ENCODE measurements around the gene NANOS1. TPM values are rescaled to one million over a fixed set of nuclear protein-coding genes. Genes with fewer than 3 reads are reported as not detected.
A peak's percentile ranks its signal among the peaks of the same experiment; 100 is the strongest.

Gene NANOS1, protein sequence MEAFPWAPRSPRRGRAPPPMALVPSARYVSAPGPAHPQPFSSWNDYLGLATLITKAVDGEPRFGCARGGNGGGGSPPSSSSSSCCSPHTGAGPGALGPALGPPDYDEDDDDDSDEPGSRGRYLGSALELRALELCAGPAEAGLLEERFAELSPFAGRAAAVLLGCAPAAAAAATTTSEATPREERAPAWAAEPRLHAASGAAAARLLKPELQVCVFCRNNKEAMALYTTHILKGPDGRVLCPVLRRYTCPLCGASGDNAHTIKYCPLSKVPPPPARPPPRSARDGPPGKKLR
- 5.3 TPM for total RNA-seq

DNA sequence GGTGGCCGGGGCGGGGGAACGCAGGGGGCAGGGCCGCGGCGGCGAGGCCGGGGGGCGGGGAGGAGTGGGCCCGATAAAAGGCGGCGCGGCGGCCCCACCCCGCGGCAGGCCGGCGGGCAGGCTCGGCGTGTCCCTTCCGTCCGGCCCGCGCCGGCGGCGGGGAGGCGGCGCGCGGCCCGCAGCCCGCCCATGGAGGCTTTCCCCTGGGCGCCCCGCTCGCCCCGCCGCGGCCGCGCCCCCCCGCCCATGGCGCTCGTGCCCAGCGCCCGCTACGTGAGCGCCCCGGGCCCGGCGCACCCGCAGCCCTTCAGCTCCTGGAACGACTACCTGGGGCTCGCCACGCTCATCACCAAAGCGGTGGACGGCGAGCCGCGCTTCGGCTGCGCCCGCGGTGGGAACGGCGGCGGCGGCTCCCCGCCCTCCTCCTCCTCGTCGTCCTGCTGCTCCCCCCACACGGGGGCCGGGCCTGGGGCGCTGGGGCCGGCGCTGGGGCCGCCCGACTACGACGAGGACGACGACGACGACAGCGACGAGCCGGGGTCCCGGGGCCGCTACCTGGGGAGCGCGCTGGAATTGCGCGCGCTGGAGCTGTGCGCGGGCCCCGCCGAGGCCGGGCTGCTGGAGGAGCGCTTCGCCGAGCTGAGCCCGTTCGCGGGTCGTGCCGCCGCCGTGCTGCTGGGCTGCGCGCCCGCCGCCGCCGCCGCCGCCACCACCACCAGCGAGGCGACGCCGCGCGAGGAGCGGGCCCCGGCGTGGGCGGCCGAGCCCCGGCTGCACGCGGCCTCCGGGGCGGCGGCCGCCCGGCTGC is at the start of gene NANOS1:
NANOS1 (plus strand) TSS at position 102 of the 808 bp plus-strand sequence; CDS start at position 190, 88 bp downstream.
- H3K4me1 ChIP-seq, result peaks cover 19 to 28% of the 10 kb centered on the region in 2 donors
- TF ChIP-seq, protein P1, sequence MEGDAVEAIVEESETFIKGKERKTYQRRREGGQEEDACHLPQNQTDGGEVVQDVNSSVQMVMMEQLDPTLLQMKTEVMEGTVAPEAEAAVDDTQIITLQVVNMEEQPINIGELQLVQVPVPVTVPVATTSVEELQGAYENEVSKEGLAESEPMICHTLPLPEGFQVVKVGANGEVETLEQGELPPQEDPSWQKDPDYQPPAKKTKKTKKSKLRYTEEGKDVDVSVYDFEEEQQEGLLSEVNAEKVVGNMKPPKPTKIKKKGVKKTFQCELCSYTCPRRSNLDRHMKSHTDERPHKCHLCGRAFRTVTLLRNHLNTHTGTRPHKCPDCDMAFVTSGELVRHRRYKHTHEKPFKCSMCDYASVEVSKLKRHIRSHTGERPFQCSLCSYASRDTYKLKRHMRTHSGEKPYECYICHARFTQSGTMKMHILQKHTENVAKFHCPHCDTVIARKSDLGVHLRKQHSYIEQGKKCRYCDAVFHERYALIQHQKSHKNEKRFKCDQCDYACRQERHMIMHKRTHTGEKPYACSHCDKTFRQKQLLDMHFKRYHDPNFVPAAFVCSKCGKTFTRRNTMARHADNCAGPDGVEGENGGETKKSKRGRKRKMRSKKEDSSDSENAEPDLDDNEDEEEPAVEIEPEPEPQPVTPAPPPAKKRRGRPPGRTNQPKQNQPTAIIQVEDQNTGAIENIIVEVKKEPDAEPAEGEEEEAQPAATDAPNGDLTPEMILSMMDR (IDR thresholded peaks at IDR 0.05), result no peak
- H3K36me3 ChIP-seq, result peaks cover 8 to 17% of the 10 kb centered on the region in 2 donors
- peak within 1 kb of the TSS; percentile 80 to 85 for H3K27ac ChIP-seq
- no peak for DNase-seq (ENCODE audit: low spot score in 2 of 2)
- intact Hi-C loops (cut with DNase I), result loop anchor here (2.0 to 10.0 kb wide), 5 partner anchors 51 to 1585 kb away; partner anchors contain the start of genes CACUL1, EIF3A and MCMBP
- no peaks in the 10 kb centered on the region for H3K9me3 ChIP-seq
- H3K27me3 ChIP-seq, result no peaks in the 10 kb centered on the region
- H3K4me3 ChIP-seq, result peak within 1 kb of the TSS; percentile 73 to 88

DNA sequence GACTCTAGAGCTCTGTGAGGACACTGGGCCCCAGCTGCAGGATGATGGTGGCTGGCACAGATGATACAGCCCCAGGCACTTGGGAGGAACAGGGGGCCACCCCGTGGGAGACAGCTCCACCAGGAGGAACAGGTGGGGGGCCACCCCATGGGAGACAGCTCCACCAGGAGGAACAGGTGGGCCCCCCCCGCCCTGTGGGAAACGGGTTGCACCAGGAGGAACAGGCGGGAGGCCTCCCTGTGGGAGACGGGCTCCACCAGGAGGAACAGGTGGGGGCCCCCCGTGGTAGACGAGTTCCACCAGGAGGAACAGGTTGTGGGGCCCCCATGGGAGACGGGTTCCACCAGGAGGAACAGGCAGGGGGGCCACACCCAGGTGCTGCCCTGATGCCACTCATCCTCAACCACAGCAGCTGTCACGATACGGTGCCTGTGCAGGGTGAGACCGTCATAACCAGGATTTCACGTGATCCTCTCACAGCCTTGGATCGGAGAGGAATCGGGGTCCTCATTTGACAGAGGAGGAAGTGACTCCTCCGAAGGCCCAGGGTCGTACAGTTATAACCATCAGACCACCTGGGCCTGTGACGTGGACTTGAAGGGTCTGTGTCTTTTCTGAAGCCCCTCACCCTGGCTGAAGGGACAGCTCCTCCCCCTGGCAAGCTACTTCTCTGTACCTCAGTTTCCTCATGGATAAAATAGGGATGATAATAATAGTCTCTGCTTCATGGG is 49.2 kb upstream of the NANOS1 start:
- H3K4me1 ChIP-seq, result no peaks in the 10 kb centered on the region
- H3K36me3 ChIP-seq, result no peaks in the 10 kb centered on the region
- DNase-seq (ENCODE audit: low spot score in 2 of 2), result peak in 1 of 2 donors; percentile 34
- H3K4me3 ChIP-seq, result no peak overlapping the region
- H3K27ac ChIP-seq, result no peak overlapping the region
- H3K9me3 ChIP-seq, result peaks cover 7 to 8% of the 10 kb centered on the region in 2 donors
- TF ChIP-seq, protein P1 (IDR thresholded peaks at IDR 0.05), result no peak
- no peaks in the 10 kb centered on the region for H3K27me3 ChIP-seq
- intact Hi-C loops (cut with DNase I), result no loop called here

DNA sequence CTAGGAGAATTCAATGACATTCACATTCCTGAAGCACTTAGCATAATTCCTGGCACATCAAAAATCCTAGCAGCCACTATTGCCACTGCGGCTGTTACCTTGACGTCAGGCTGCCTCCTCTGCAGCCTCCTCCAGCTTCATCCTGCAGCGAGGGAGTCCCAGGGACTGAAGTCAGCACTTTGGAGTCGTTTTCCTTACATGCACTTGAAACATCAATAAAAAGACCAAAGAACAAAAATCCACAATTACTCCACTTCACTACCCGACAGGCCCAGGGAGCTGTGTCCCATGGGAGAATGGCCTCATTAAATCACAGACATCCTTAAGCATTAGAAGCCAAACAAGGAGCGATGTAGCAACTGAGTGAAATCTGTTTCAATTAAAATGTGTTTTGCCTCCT is 48.6 kb upstream of the NANOS1 start:
- H3K27ac ChIP-seq, result no peak overlapping the region
- TF ChIP-seq, protein P1 (IDR thresholded peaks at IDR 0.05), result no peak
- no peaks in the 10 kb centered on the region for H3K36me3 ChIP-seq
- no peak overlapping the region for H3K4me3 ChIP-seq
- H3K9me3 ChIP-seq, result peaks cover 11 to 13% of the 10 kb centered on the region in 2 donors
- H3K27me3 ChIP-seq, result no peaks in the 10 kb centered on the region
- H3K4me1 ChIP-seq, result no peaks in the 10 kb centered on the region
- DNase-seq (ENCODE audit: low spot score in 2 of 2), result peak in 1 of 2 donors; percentile 5
- intact Hi-C loops (cut with DNase I), result no loop called here

DNA sequence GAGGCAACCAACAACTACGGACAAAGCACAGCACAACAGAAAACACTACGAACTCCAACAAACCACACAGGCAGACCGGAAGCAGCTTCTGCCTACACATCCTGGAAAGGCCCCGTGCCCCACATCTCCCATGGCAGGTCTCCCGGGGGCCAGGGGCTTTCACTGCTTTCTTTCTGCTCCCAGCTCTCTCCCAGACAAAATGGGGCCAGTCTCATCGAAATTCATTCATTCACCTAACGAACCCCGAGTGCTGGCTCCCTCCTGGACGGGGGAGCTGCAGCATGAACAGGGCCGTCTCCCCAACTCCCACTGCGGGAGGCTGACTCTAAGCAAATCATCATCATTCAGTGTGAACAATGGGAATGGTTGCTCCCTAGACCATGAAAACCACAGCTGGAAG is 47.6 kb upstream of the NANOS1 start:
- H3K27me3 ChIP-seq, result no peaks in the 10 kb centered on the region
- TF ChIP-seq, protein P1 (IDR thresholded peaks at IDR 0.05), result no peak
- H3K4me3 ChIP-seq, result no peak overlapping the region
- no peak overlapping the region for H3K27ac ChIP-seq
- H3K36me3 ChIP-seq, result no peaks in the 10 kb centered on the region
- intact Hi-C loops (cut with DNase I), result no loop called here
- no peaks in the 10 kb centered on the region for H3K4me1 ChIP-seq
- peaks cover 11 to 19% of the 10 kb centered on the region in 2 donors for H3K9me3 ChIP-seq
- peak in 1 of 2 donors; percentile 37 for DNase-seq (ENCODE audit: low spot score in 2 of 2)

DNA sequence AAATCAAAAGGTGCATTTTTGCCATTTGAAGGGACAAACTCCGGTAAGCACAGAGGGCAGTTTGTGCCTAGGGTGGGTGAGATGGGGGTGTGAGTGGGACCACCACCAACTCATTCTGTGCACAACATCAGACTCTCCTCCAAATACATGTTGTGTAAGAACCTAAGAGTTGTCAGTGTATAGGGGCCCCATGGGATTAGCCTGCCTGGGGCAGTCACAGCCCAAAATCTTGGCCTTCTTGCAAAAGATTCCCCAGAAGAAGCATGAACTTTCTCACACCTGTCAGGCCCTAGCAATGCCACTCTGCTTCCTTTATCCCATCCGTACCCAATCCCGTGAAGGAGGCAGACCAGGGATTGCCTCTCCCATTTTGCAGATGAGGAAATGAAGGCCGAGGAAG is 47.1 kb upstream of the NANOS1 start:
- H3K9me3 ChIP-seq, result peaks cover 11 to 19% of the 10 kb centered on the region in 2 donors
- no peaks in the 10 kb centered on the region for H3K27me3 ChIP-seq
- H3K4me3 ChIP-seq, result no peak overlapping the region
- TF ChIP-seq, protein P1 (IDR thresholded peaks at IDR 0.05), result no peak
- intact Hi-C loops (cut with DNase I), result no loop called here
- DNase-seq (ENCODE audit: low spot score in 2 of 2), result peak in 1 of 2 donors; percentile 28
- no peaks in the 10 kb centered on the region for H3K4me1 ChIP-seq
- H3K36me3 ChIP-seq, result no peaks in the 10 kb centered on the region
- H3K27ac ChIP-seq, result no peak overlapping the region

Measured in ascending aorta (tissue), 2 donors.